HG02798 (cell line): Measurements from ENCODE around the gene GMPS.
"Not testable (repeated sequence)": the region's sequence is repeated elsewhere in the genome, so short reads cannot be mapped to it uniquely, and the experiment has no call there.

Experiments used
- ATAC-seq: cut with Tn5 transposase; IDR thresholded peaks from one replicate; pipeline ENCODE4 v1.9.1; 2021; ENCODE audit warnings: mild to moderate bottlenecking; ENCODE audit not compliant: unreplicated experiment, poor library complexity

GMPS gene

DNA sequence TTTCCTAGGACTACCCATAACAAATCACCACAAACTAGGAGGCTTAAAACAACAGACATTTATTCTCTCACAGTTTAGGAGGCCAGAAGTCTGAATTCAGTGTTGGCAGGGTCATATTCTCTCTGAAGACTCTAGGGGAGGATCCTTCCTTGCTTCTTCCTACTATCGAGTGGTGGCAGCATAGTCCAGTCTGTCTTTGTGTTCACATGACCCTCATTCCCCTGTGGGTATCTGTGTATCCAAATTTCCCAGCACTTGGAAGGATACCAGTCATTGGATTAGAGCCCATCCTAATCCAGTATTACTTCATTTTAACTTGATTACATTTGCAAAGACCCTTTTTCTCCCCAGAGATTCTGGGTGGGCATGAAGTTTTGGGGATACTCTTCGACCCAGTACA, 63.8 kb downstream of the GMPS start:
- ATAC-seq: no peak

DNA sequence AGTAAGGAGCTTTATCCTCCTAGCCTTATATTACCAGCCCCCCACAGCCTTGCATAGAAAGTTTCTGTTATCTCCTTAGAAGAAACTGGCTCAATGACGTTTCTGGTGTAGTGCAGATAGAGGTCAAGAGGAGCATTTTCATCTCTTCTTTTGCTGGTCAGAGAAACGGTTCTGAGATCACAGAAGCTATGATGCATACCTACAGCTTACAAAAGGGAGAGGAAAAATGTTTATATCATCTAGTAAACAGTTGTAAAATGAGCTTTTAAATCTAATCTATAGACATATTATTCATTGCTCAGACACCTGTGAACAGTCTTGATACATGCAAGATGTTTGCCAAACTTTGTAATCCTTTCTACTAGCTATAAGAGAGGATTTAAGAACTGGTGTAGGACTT, 68.0 kb downstream of the GMPS start:
- ATAC-seq: no peak

DNA sequence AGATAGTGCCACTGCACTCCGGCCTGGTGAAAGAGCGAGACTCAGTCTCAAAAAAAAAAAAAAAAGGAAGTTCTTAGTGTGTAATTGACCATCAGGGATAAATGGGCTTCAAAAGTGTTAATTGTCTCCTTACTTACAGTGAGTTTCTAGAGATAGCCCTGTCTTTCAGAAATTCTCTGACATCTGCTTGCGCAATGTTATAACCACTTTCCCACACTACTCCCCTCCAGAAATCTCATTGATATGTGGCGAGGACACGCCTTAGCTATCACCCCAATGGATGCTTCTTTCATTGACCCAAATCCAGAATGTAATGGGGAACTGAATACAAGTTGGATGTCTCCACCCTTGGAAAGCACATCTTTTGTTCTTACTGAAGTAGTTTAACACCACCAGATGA, 70.9 kb downstream of the GMPS start:
- no peak for ATAC-seq

DNA sequence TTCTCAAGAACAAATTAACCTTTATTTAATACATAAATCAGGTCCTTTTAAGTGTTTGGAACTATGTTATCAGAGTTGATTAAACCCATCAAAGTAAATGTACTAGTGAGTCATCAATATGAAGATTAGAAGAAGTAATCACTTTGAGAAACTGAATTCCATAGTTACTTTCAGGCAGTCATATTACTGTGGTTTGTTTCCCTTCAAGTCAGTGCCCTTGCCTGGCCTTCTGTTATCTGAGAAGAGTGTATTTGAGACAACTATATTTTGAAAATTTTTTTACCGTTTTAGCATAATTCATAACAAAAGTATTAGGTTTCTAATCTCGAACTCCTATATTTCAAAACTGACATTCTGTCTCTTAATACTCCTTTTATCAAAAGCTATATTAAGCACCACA, 73.6 kb downstream of the GMPS start:
- ATAC-seq: no peak

DNA sequence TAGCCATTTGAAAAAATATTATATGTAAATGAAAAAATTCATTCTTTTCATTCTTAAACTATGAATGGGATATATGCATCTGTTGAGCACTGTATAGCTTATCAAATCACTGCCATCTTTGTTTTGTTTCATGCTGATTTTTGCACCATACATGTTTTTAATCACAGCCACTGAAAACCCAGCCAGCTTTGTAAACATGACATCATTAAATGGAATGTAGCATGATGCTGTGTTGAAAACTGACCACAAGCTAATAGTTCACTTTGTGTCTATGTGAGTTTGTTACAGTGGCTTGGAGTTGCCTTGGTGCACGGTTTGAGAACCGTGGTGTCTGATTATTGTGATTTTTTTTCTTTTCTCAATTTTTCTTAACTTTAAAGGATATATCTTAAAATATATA, 75.7 kb downstream of the GMPS start:
- ATAC-seq: no peak

DNA sequence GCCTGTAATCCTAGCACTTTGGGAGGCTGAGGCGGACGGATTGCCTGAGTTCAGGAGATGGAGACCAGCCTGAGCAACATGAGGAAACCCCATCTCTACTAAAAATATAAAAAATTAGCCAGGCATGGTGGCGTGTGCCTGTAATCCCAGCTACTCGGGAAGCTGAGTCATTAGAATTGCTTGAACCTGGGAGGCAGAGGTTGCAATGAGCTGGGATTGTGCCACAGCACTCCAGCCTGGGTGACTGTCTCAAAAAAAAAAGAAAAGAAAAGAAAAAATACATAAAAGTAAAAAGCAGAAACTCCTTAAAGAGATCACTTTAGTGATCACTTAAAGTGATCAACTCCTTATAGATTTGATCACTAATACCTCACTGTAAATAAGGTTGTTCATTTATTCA, 78.0 kb downstream of the GMPS start:
- ATAC-seq: no peak

DNA sequence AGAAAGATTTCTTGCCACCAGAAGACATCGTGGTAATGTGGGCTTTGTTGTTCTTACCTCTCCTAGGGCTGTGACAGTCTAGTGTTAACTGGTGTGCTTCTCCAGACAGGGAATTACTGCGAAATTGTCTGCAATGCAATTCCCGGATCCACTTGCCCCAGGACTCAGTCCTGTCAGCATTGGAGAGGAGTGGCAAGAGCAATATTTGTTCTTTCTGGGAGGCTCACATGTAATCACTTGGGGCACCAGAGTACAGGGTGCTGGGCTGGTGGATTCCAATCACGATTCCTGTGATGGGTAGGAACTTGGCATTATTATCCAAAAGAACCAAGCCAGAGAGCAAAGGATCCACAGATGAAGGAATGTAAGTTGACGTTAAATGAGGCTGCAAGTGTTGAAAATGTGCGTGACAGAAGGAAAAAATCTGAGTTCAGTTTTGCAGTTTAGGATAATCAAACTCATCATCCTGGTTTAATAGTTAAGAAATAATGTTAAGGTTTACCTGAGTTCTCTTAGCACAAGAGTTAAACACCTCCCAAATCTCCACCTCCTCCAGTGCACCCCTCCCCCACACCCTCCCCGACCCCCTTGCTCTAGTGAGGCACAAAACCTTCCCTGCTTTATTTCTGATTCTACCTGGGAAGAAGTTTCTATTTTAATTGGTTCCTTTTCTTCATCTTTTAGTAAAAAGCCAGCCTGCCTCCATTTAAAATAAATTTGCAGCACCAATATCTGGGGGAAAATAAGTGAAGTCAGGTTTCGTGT, 79.2 kb downstream of the GMPS start:
- ATAC-seq: no peak

DNA sequence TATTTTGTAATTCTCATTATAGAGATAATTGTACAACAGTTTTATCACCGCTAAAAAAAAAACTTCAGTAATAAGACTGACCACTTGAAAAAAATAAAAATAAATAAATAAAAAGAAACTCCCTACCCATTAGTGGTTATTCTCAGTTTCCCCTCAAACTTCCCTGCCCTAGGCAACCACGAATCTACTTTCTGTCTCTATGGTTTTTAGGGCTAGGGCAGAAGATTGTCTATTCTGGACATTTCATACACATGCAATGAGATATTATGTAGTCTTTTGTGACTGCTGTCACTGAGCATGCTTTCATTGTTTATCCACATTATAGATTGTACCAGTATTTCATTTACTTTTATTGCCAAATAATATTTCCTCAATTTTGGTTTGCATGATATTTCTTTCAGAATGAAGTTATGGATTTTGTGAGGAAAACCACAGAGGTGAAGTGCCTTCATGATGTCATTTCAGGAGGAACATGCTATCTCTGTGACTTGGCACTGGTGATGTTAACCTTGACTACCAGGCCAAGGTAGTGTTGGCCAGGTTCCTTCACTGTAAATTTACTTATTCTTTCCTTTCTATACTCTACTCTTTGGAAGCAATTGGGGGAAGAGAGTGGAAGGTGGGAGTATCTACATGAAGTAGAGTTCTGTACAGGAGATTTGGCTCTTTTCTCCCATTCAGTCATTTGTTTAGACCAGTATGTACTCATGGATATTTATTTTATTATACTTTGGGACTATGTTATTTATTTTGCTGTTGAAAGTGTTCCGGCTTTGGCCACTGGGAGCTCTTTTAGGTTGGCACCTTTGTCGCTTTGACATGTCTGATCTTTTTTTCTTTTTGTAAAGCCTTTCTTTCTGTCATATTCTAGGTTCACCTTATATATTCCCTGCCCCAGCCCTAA, 86.3 kb downstream of the GMPS start:
- ATAC-seq: no peak

DNA sequence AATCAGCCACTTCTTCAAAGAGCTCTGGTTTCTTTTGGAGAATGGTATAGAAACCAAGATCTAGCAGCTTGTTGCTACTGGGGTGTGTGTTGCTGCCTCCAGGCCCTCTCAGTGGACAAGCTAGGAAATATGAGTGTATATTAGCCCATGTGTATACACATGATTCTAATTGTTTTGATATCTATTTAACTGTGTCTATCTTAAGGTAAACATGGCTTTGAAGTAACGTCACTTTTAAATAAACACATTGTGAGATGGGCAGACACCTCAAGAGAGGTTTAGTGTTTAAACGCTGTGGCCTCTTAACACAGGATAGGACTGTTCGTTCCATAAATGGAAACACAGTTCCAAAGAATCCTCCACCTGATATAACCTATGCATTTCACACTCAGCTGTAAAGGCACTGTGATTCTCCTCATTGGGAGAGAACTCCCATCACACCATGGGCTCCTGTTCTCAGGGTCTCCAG, 87.0 kb downstream of the GMPS start:
- ATAC-seq: no peak

DNA sequence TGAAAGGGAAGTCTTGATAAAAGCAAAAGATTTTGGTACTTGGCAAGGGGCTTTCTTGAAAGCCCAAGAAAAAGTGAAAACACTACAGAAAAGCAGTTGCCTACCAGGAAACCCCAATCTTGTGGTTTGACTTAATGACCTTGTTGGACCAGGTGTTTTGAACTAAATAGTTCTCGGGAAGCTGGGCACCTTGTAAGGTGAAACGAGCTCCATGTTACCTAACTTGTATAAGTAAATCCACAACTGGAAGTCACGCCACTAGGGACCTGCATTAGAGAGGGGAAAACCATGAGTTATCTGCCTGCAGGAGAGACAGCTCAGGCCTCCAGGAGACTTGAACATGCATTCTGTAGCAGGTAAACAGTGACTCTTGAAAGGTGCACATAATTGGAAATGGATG, 88.2 kb downstream of the GMPS start:
- no peak for ATAC-seq

DNA sequence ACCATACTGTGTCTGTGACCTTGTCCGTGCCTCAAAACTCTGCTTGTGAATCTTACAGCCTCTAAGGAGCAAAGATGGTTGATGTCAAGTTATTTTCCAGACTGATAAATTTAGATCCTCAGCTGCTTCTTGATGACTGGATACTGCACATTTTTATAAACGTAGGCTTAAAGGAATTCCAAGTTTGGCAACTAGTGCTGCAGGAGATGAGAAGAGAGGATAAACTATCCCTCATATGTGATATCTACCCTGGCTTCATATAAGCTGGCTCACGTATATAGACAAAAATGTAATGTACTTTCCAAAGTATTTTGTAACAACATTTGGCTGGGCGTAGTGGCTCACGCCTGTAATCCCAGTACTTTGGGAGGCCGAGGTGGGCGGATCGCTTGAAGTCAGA, 89.6 kb downstream of the GMPS start:
- no peak for ATAC-seq

DNA sequence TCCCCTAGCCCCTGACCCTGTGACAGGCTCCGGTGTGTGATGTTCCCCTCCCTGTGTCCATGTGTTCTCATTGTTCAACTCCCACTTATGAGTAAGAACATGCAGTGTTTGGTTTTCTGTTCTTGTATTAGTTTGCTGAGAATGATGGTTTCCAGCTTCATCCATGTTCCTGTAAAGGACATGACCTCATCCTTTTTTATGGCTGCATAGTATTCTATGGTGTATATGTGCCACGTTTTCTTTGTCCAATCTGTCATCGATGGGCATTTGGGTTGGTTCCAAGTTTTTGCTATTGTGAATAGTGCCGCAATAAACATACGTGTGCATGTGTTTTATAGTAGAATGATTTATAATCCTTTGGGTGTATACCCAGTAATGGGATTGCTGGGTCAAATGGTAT, 90.6 kb downstream of the GMPS start:
- ATAC-seq: not testable (repeated sequence)

DNA sequence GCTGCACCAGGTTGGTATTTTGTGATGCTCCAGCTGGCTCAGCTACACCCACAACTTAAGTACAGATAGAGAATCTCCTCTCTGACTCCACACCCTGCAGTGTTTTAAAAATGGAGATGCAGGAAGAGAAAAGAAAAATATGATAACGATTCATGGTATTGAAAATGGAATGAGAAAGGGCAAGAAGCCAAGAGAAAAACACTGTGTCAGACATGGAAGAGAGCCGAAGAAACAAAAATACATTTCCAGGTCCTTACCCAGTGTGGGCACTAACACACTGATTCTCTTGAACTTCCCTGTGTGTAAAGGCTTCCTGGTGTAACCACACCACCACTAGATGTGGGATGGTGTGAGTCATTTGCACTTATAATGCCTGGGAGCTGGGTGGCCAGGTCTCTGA, 93.1 kb downstream of the GMPS start:
- no peak for ATAC-seq

DNA sequence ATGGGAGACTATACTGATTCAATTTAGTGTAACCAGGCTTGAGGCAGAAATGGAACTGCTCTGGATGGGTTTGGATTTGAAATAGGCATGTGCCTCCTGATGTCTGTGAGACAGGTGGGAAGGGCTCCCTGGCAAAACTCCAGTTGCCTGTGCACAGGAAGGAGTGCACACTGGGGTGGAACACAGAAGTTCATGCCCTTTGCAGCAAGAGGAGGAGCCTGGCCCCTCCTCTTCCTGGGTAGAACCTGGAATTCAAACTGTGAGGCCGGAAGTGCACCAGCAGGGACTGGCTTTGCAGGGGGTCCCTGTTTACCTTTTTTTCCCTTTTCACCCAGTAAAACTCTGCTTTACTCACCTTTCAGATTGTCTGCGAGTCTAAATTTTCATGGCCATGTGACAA, 99.9 kb downstream of the GMPS start:
- no peak for ATAC-seq

DNA sequence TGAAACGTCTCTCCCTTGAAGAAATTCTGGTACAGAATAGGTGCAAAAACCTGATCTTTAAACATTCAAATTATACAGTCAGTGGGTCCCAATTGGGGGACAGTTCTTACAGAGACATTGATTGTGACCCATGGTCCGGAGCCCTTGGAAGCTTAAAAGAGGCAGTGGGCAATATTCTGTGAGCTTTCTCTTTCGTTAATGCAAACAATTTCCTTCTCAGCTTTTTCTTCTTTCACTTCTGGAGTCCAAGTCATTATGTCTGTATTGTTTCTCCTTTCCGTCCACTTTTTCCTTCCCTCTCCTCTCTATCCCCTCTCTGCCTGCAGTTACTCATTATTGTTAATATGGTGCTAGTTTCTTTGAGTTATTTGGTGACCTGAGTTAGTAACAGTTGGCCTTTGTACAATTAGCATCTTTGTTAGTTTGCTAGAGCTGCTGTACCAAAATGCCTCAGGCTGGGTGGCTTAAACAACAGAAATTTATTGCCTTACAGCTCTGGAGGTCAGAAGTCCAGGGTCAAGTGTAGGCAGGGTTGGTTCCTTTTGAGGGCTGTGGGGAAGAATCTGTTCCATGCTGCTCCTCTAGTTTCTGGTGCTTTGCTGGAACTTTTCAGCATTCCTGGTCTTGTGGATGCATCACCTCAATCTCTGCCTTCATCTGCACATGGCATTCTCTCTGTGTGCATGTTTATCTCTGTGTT, 102.6 kb downstream of the GMPS start:
- peak; percentile 67 for ATAC-seq

DNA sequence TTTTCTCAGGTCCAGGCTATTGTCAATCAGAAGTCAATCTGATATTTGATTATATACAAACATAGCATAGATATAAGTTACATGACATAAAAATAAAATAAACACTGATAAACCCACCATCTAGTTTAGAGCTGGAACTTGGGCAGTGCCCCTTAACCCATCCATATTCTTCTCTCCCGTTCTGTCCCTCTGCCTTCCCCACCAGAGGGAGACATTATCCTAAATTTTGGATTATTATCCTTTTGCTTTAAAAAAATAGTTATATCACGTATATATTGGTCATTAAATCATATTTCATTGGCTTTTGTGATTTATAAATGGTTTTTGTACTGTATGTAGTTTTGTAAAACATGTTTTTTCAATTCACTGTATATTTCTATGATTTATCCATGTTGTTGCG, 107.9 kb downstream of the GMPS start:
- ATAC-seq: no peak

DNA sequence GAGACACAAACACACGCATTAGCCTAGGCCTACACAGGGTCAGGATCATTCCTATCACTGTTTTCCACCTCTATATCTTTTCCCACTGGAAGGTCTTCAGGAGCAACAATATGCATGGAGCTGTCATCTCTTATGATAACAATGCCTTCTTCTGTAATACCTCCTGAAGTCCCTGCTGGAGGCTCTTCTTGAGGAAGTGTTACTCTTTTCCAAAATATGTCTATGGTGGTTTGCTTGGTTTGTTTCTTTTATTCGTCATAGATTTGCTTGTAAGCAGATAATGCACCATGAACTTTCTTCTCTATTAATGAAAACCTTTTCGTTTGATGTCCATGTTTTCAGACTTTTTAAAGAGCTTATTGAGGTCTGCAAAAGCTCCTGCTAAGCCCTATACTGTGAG, 109.3 kb downstream of the GMPS start:
- no peak for ATAC-seq

DNA sequence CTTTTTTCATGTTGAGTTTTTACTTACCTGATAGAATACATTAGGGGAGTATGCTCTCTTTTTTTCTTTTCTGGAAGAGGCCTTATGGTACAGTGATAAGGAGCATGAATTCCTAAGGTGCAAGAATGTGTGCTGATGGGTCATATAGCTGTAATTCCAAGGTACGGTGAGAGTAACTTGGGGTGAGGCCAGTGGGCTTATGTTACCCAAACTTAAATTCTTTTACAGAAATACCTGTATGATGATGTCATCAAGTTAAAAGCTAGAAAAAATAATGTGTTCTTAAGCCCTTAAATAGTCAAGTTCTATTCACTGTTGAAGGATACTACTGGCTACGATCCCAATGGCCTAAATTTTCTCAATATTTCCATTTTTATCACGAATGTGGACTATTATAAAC, 111.2 kb downstream of the GMPS start:
- ATAC-seq: no peak

DNA sequence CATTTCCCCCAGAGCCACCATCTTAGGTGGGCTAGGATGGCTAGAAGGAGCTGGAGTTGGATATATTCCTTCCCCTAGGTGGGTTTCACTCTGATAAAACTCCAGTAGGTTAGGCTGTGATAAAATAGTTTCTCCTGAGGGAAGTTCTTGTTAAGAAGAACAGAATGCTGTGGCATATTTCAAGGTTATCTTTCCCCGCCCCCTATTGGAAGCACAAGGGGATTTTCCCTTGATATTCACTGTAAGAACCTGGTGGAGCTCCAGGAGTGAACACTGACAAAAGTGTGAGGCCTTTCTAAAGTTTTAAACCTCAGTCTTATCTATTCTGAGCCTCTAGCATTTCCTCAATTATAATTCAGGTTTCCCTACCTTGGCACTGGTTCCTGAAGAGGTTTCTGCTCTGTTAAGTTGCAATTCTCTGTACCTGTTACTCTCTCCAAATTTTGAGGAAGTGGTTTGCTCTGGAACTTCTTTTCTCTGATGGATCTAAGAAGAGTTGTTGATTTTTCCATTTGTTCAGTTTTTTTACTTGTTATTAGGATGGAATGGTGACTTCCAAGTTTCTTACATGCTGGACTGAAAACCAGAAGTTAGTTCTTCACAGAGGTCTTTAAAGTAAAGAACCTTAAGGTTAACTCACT, 113.5 kb downstream of the GMPS start:
- no peak for ATAC-seq

DNA sequence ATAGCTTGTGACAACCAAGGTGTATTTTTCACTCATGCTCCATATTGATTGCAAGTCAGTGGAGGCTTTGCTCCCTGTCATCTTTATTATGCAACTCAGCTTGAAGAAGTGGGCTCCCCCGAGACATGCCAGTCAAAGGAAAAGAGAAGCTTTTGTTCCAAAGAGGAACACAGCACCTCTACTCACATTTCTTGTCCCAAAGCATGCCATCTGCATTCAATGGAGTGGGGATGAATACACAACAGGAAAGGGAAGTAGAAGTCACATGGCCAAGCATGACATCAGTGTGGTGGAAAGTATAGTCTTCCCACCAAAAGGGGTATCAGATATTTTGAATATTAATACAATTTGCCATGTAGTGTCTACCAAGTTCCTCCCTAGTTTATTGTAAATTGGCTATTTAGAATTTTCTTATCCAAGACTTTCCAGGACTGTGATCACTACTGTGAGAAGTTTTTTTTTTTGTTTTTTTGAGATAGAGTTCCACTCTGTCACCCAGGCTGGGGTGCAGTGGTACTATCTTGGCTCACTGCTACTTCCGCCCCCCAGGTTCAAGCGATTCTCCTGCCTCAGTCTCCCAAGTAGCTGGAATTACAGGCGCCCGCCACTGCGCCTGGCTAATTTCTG, 114.5 kb downstream of the GMPS start:
- no peak for ATAC-seq
